Brain microvascular endothelial cell (primary cell): ENCODE measurements around the gene RBFOX2.

Experiments
- DNase-seq: peaks from one replicate; pipeline ENCODE4 v3.0.0-alpha.2; 2020
- H3K27ac ChIP-seq: fragments of 250-450 bp; sonication (Bioruptor Pico); 2 replicates; pipeline ENCODE4 v1.5.1; 2020; ENCODE audit warnings: mild to moderate bottlenecking, moderate library complexity
- H3K27me3 ChIP-seq: fragments of 250-450 bp; sonication (Bioruptor Pico); replicated peaks from 2 replicates; pipeline ENCODE4 v1.5.1; 2020; ENCODE audit warnings: mild to moderate bottlenecking
- H3K36me3 ChIP-seq: fragments of 250-450 bp; sonication (Bioruptor Pico); replicated peaks from 2 replicates; pipeline ENCODE4 v1.5.1; 2020; ENCODE audit warnings: mild to moderate bottlenecking
- H3K4me3 ChIP-seq: 2 replicates; pipeline ENCODE4 v1.5.1; 2011; ENCODE audit warnings: low read depth, mild to moderate bottlenecking, control low read depth, low read length, moderate library complexity
- in situ Hi-C: cut with HindIII; loops from 2 replicates; pipeline ENCODE4 v1.10.0; 2017; ENCODE audit warnings: low sequenced_read_pairs, low pct_ligation_motif_present
- TF ChIP-seq, protein P1 (sequence below): IDR thresholded peaks from 2 replicates; pipeline ENCODE4 v1.5.1; 2011; ENCODE audit warnings: low read depth, mild to moderate bottlenecking, moderate library complexity, low read length, control low read depth, inconsistent platforms; ENCODE audit errors: missing control alignments

Gene RBFOX2

GRCh38 chr22:35958334-35958733, 70.3 kb downstream of the RBFOX2 start:
- TF ChIP-seq, protein P1, sequence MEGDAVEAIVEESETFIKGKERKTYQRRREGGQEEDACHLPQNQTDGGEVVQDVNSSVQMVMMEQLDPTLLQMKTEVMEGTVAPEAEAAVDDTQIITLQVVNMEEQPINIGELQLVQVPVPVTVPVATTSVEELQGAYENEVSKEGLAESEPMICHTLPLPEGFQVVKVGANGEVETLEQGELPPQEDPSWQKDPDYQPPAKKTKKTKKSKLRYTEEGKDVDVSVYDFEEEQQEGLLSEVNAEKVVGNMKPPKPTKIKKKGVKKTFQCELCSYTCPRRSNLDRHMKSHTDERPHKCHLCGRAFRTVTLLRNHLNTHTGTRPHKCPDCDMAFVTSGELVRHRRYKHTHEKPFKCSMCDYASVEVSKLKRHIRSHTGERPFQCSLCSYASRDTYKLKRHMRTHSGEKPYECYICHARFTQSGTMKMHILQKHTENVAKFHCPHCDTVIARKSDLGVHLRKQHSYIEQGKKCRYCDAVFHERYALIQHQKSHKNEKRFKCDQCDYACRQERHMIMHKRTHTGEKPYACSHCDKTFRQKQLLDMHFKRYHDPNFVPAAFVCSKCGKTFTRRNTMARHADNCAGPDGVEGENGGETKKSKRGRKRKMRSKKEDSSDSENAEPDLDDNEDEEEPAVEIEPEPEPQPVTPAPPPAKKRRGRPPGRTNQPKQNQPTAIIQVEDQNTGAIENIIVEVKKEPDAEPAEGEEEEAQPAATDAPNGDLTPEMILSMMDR, result no peak
- H3K4me3 ChIP-seq, result no peak overlapping the region
- H3K36me3 ChIP-seq, result no peaks in the 10 kb centered on the region
- no peak overlapping the region for H3K27ac ChIP-seq
- H3K27me3 ChIP-seq, result no peaks in the 10 kb centered on the region
- no peak for DNase-seq
- in situ Hi-C loops, result no loop called here

DNA sequence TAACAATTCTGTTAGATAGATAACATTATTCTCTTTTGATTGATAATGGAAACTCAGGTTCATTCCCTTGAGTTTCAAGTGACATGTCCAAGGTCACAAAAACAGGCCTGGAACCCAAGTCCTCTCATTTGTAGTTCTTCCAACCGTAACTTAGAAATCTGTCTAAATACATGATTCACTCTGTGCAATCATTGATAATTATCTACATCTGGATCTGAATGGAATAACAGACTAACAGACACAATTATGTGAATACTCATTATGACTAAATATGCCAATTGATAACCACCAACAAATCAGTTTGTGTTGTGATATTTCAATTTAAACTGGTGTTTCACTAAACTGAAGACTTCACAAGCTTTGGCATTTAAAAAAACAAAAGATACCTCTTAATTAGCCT, 71.0 kb downstream of the RBFOX2 start:
- in situ Hi-C loops, result no loop called here
- no peaks in the 10 kb centered on the region for H3K36me3 ChIP-seq

DNA sequence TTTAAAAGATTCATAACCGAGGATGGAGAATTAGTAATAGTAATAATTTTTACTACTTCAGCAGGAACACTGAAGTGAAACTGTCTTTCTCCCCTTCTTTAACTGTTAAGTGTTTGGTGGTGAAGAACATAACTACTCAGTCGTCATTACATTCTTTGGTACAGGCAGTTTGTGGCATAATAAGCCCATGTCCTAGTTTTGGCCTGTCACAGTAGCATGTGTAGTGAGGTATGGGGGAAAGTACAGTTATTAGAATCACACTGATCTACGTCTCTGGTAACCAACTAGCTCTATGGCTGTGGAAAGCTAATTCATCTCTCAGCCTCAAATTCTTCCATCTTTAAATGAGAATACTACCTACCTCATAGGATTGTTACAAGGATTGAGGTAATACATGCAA, 71.8 kb downstream of the RBFOX2 start:
- in situ Hi-C loops, result no loop called here
- no peak overlapping the region for H3K27ac ChIP-seq
- no peaks in the 10 kb centered on the region for H3K27me3 ChIP-seq
- no peak for DNase-seq
- H3K36me3 ChIP-seq, result no peaks in the 10 kb centered on the region
- no peak overlapping the region for H3K4me3 ChIP-seq
- TF ChIP-seq, protein P1, result no peak

More for the DNA sequence above, 71.0 kb downstream of the RBFOX2 start:
- Histone ChIP-seq H3K4me3 (no peak overlapping the region), H3K27me3 (no peaks in the 10 kb centered on the region), H3K27ac (no peak overlapping the region)
- DNase-seq, result no peak
- TF ChIP-seq, protein P1, result no peak

DNA sequence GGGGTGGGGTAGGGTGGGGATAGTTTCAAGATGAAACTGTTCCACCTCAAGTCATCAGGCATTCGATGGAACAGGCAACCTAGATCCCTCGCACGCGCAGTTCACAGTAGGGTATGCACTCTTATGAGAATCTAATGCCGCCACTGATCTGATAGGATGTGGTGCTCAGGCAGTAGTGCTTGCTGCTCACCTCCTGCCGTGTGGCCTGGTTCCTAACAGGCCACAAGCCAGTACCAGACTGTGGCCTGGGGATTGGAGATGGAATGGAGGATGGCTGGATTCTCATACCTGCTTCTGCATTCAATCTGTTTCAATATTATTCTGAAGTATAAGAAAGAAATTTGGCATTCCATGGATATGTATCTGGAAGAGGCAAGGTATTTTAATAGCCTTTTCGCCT, 73.1 kb downstream of the RBFOX2 start:
- Histone ChIP-seq H3K36me3 (no peaks in the 10 kb centered on the region), H3K27me3 (no peaks in the 10 kb centered on the region), H3K4me3 (no peak overlapping the region), H3K27ac (no peak overlapping the region)
- no peak for DNase-seq
- TF ChIP-seq, protein P1, result no peak
- in situ Hi-C loops, result no loop called here

- H3K27ac ChIP-seq, result no peak overlapping the region
- in situ Hi-C loops, result no loop called here
- no peak overlapping the region for H3K4me3 ChIP-seq
- no peak for DNase-seq
- no peaks in the 10 kb centered on the region for H3K27me3 ChIP-seq
- H3K36me3 ChIP-seq, result no peaks in the 10 kb centered on the region
- TF ChIP-seq, protein P1, result no peak
Measured at GRCh38 chr22:35952576-35952975, 76.0 kb downstream of the RBFOX2 start.

DNA sequence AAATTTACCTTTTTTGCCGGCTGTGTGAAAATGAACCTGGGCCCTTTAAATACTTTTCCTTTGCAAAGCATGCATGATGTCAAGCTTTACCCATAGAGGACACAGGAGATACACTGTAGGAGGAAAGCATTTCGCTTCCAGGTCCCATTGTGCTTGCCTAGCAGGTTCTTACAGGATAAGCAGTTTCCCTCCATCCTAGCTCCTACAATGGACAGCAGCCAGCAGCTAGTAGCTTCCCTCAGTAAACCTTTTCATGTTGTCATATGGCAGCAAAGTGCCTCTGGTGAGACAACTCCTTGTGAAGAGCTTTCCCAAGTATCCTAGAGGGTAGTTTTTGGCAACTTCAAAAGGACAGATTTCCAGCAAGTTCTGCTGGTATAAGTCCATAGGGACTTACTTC, 78.4 kb downstream of the RBFOX2 start:
- TF ChIP-seq, protein P1, result no peak

More for the DNA sequence above, 78.4 kb downstream of the RBFOX2 start:
- Histone ChIP-seq H3K4me3 (no peak overlapping the region), H3K36me3 (no peaks in the 10 kb centered on the region), H3K27ac (no peak overlapping the region), H3K27me3 (no peaks in the 10 kb centered on the region)
- no peak for DNase-seq
- in situ Hi-C loops, result no loop called here
